GM12878 (cell line): ENCODE data around the gene ARL3. TPM values are rescaled to one million over a fixed set of nuclear protein-coding genes. Genes with fewer than 3 reads are reported as not detected.

Experiments
- EZH2 ChIP-seq: IDR thresholded peaks from 2 replicates; pipeline ENCODE4 v1.6.1; 2012; ENCODE audit warnings: low read depth, mild to moderate bottlenecking, control low read depth, inconsistent platforms, low read length, borderline replicate concordance; ENCODE audit not compliant: control insufficient read depth
- FOXM1 ChIP-seq: IDR thresholded peaks from 2 replicates; pipeline ENCODE4 v1.6.1; 2012; ENCODE audit warnings: low read depth, mild to moderate bottlenecking, inconsistent platforms, low read length, moderate library complexity
- GATAD2B ChIP-seq: fragments of 450-650 bp; conservative IDR thresholded peaks from 2 replicates; pipeline ENCODE4 v1.6.1; 2017; ENCODE audit warnings: low read depth, mild to moderate bottlenecking, moderate library complexity
- HDAC6 ChIP-seq: fragments of 200-600 bp; sonication (generic); IDR thresholded peaks from one replicate; pipeline ENCODE4 v1.8.0; 2017; ENCODE audit warnings: antibody characterized with exemption; ENCODE audit not compliant: unreplicated experiment
- HDGF ChIP-seq: fragments of 450-650 bp; IDR thresholded peaks from 2 replicates; pipeline ENCODE4 v1.6.1; 2016; ENCODE audit warnings: antibody characterized with exemption
- KAT2A ChIP-seq: conservative IDR thresholded peaks from 2 replicates; pipeline ENCODE4 v1.6.1; 2011; ENCODE audit warnings: low read depth, low read length; ENCODE audit not compliant: control insufficient read depth
- POLR2AphosphoS2 ChIP-seq: IDR thresholded peaks from 2 replicates; pipeline ENCODE4 v1.6.1; 2011; ENCODE audit warnings: low read depth, mild to moderate bottlenecking, low read length, improper control_type of control experiment, moderate library complexity
- SIX5 ChIP-seq: IDR thresholded peaks from 2 replicates; pipeline ENCODE4 v1.6.1; 2011; ENCODE audit warnings: mild to moderate bottlenecking, low read depth, low read length, moderate library complexity; ENCODE audit not compliant: severe bottlenecking
- SPI1 ChIP-seq: IDR thresholded peaks from 2 replicates; pipeline ENCODE4 v1.6.1; 2011; ENCODE audit warnings: low read depth, mild to moderate bottlenecking, low read length, moderate library complexity, borderline replicate concordance; ENCODE audit not compliant: insufficient read depth
- TAF1 ChIP-seq: IDR thresholded peaks from 2 replicates; pipeline ENCODE4 v1.6.1; 2011; ENCODE audit warnings: mild to moderate bottlenecking, low read depth, low read length, borderline replicate concordance
- ZNF274 ChIP-seq: IDR thresholded peaks from one replicate; pipeline ENCODE4 v1.8.0; 2011; ENCODE audit not compliant: insufficient read length, insufficient read depth
- polyA plus RNA-seq, 11 experiments: library from polyadenylated mRNA; depleted of rRNA in 4 of 11; unstranded in 6 of 11; stranded (reverse) in 5 of 11; fragments of >200 nt; fragmentation: Nextera tagmentation in 4 of 11; fragmentation: Illumina TruSeq in 1 of 11; extraction: Ambion mirVana in 4 of 11; extraction: Trizol in 1 of 11; gene quantifications; 1 replicate in 1 of 11; 2 replicates in 10 of 11; pipeline versions ENCODE4 v1.2.1 to v1.2.3, GENCODE V29; 2011 to 2016; ENCODE audit warnings: inconsistent platforms in 2 of 11, missing spikeins in 2 of 11, low read depth in 1 of 11
- total RNA-seq, 4 experiments: library from RNA; depleted of rRNA in 3 of 4; stranded (reverse); fragments of >200 nt in 3 of 4; fragmentation: Illumina TruSeq in 1 of 4; extraction: Trizol in 1 of 4; gene quantifications; 2 replicates each; pipeline versions ENCODE4 v1.2.1 to v1.2.3, GENCODE V29; 2013 to 2021
- TF ChIP-seq, protein P1 (sequence below): fragments of 450-650 bp; formaldehyde crosslinking; IDR thresholded peaks from 2 replicates; pipeline ENCODE4 v1.4.0; 2022; ENCODE audit warnings: mild to moderate bottlenecking, moderate library complexity
- TF ChIP-seq, protein P2 (sequence below): fragments of 450-650 bp; IDR thresholded peaks from 2 replicates; pipeline ENCODE4 v1.6.1; 2017; ENCODE audit warnings: antibody characterized with exemption, mild to moderate bottlenecking, moderate library complexity

ARL3 gene
- total and polyA plus RNA-seq, 10 of the 15 experiments (the other 5 are each of a cell fraction or from before 2014, with no cell fraction given) = 4.9 to 26.1 (median 11.0) TPM

DNA sequence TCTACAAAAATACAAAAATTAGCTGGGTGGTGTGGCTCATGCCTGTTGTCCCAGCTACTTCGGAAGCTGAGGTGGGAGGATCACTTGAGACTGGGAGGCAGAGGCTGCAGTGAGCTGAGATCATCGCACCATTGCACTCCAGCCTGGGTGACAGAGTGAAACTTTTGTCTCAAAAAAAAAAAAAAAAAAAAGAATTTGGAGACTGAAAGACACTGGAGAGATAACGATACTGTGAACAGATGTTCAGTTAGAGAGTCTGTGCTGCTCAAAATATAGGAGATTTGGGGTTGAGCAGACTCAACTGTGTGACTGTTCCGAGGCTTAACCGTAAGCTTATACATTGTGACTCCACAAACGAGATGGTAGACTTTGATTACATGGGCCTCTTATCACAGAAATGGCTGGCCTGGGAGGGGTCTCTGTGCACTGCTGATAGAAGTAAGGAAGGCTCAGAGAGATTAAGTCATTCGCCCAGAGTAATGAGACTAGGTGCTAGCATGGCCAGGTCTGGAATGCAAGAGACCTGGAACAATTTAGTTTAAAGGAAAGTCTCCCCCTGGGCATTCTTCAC, 48.9 kb upstream of the ARL3 start (continued):
- TF ChIP-seq, protein P1, sequence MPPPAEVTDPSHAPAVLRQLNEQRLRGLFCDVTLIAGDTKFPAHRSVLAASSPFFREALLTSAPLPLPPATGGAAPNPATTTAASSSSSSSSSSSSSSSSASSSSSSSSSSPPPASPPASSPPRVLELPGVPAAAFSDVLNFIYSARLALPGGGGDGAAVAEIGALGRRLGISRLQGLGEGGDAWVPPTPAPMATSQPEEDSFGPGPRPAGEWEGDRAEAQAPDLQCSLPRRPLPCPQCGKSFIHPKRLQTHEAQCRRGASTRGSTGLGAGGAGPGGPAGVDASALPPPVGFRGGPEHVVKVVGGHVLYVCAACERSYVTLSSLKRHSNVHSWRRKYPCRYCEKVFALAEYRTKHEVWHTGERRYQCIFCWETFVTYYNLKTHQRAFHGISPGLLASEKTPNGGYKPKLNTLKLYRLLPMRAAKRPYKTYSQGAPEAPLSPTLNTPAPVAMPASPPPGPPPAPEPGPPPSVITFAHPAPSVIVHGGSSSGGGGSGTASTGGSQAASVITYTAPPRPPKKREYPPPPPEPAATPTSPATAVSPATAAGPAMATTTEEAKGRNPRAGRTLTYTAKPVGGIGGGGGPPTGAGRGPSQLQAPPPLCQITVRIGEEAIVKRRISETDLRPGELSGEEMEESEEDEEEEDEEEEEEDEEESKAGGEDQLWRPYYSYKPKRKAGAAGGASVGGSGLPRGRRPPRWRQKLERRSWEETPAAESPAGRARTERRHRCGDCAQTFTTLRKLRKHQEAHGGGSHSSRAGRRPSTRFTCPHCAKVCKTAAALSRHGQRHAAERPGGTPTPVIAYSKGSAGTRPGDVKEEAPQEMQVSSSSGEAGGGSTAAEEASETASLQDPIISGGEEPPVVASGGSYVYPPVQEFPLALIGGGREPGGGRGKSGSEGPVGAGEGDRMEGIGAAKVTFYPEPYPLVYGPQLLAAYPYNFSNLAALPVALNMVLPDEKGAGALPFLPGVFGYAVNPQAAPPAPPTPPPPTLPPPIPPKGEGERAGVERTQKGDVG = no peak
- TF ChIP-seq POLR2AphosphoS2 = no peak
- TF ChIP-seq GATAD2B = no peak
- TF ChIP-seq, protein P2, sequence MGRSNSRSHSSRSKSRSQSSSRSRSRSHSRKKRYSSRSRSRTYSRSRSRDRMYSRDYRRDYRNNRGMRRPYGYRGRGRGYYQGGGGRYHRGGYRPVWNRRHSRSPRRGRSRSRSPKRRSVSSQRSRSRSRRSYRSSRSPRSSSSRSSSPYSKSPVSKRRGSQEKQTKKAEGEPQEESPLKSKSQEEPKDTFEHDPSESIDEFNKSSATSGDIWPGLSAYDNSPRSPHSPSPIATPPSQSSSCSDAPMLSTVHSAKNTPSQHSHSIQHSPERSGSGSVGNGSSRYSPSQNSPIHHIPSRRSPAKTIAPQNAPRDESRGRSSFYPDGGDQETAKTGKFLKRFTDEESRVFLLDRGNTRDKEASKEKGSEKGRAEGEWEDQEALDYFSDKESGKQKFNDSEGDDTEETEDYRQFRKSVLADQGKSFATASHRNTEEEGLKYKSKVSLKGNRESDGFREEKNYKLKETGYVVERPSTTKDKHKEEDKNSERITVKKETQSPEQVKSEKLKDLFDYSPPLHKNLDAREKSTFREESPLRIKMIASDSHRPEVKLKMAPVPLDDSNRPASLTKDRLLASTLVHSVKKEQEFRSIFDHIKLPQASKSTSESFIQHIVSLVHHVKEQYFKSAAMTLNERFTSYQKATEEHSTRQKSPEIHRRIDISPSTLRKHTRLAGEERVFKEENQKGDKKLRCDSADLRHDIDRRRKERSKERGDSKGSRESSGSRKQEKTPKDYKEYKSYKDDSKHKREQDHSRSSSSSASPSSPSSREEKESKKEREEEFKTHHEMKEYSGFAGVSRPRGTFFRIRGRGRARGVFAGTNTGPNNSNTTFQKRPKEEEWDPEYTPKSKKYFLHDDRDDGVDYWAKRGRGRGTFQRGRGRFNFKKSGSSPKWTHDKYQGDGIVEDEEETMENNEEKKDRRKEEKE = no peak
- TF ChIP-seq ZNF274 = no peak
- TF ChIP-seq TAF1 = no peak
- TF ChIP-seq FOXM1 = no peak
- no peak for TF ChIP-seq KAT2A
- no peak for TF ChIP-seq SPI1
- TF ChIP-seq HDAC6 = no peak
- no peak for TF ChIP-seq SIX5
- no peak for TF ChIP-seq HDGF
- no peak for TF ChIP-seq EZH2
